T47D (cell line): Measurements from ENCODE around the gene POU1F1.
A peak's percentile ranks its signal among the peaks of the same experiment; 100 is the strongest.
"Not testable (repeated sequence)": the region's sequence is repeated elsewhere in the genome, so short reads cannot be mapped to it uniquely, and the experiment has no call there.

Experiments
- DNase-seq, 2 experiments: peaks; one replicate each; pipeline versions ENCODE4 v3.0.0 to v3.0.0-alpha.2; 2011 to 2012; ENCODE audit warnings: low read depth in 1 of 2, low spot score in 1 of 2
- JUND ChIP-seq: IDR thresholded peaks from 2 replicates; pipeline ENCODE4 v1.6.1; 2012; ENCODE audit warnings: low read depth
- in situ Hi-C: cut with HindIII; loops from 2 replicates; pipeline ENCODE4 v1.10.0; 2016; ENCODE audit warnings: low sequenced_read_pairs, low pct_unique_long_range_greater_than_20kb

POU1F1 gene, protein sequence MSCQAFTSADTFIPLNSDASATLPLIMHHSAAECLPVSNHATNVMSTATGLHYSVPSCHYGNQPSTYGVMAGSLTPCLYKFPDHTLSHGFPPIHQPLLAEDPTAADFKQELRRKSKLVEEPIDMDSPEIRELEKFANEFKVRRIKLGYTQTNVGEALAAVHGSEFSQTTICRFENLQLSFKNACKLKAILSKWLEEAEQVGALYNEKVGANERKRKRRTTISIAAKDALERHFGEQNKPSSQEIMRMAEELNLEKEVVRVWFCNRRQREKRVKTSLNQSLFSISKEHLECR

DNA sequence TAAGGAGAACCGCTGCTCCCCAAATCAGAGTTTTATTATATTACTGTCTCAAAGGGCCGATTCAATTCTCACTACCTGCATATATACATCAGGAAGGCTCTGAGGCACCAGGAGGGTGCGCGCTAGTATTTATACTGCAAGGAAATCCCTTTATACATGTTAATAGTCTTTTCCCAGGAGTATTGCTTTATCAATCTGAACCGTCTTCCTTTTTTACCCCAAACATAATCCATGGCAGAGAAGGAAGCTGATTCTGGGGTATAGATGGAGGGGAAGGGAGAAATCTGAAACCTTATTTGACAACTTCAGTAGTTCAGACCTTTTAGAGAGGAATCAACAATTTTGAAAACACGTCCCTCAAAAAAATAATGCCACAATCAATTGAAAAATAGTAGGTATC is at the start of gene POU1F1:
POU1F1 (minus strand) TSS at position 101 of the 400 bp plus-strand sequence. CDS start 122 bp downstream, outside the sequence.
- no peak for DNase-seq
- no peak for TF ChIP-seq JUND
- in situ Hi-C loops: no loop called here

GRCh38 chr3:87324609-87325008 is 48.2 kb upstream of the POU1F1 start:
- in situ Hi-C loops: no loop called here
- no peak for TF ChIP-seq JUND
- no peak for DNase-seq

DNA sequence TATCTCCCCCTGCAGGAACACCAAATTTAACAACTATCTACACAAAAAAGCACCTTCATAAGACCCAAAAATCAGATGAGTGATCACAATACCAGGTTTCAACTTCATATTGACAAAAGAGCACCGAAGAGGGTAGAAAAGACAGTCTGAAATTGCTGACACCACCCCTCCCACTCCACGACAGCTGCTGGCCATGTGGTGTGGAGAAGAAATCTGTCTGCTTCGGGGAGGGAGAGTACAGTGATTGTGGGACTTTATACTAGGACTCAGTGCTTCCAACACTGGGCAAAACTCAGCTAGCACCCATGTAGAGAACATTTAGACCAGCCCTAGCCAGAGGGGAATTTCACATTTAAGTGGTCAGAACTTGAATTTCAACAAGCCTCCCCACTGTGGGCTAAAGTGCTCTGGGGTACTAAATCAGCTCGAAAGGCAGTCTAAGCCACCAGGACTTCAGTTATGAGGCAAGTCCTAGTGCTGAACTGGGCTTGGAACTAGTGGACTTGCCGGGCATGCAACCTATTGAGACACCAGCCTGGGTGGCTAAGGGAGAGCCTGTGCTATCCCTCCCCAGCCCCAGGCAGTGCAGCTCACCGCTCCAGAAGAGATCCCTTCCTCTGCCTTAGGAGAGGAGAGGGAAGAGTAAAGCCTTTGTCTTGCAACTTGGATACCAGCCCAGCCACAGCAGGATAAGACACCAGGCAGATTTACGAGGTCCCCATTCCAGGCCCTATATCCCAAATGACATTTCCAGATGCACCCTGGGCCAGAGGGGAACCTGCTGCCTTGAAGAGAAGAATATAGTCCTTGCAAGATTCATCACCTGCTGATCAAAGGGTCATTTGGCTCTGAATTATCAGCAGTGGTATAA is 44.6 kb upstream of the POU1F1 start:
- DNase-seq: no peak
- in situ Hi-C loops: no loop called here
- TF ChIP-seq JUND: no peak

DNA sequence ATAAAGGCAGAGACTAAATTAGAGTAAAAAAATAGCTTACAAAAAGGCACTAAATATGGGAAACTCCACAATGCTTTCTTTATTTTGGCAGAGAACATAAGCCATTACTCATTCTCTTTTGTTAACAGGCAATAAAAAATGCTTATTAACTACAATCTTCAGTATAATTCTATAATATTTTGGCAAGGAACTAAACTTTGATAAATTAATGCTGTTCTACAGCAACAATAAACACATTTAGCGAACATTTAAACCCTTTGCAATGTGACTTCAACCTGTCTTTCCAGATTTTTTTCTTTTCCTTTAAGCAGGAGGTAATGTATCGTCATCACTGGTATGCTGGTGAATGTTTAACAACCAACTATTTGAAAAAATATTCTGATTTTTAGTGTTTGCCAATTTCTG is 42.2 kb upstream of the POU1F1 start:
- no peak for DNase-seq
- TF ChIP-seq JUND: no peak
- in situ Hi-C loops: no loop called here

DNA sequence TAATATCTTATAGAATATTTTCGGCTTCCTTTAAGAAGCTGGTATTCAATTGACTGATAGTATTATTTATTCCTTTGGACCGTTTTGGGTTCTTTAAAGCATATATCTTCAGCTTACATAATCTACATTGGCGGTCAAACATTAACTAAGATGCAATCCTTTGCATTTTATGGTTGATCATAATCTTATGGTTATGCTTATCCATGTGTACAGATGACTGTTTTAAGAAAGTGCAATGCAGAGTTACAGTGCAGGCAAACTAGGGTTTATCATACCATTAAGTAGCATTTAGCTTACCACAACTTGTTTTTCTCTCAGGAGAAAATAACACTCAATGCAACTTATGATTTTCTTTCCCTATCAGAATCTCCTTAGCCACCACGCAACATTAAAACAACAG is 41.4 kb upstream of the POU1F1 start:
- TF ChIP-seq JUND: no peak

GRCh38 chr3:87313641-87314040 is 37.3 kb upstream of the POU1F1 start:
- in situ Hi-C loops: no loop called here
- no peak for TF ChIP-seq JUND
- no peak for DNase-seq

More for the DNA sequence above, 41.4 kb upstream of the POU1F1 start:
- DNase-seq: no peak
- in situ Hi-C loops: no loop called here

DNA sequence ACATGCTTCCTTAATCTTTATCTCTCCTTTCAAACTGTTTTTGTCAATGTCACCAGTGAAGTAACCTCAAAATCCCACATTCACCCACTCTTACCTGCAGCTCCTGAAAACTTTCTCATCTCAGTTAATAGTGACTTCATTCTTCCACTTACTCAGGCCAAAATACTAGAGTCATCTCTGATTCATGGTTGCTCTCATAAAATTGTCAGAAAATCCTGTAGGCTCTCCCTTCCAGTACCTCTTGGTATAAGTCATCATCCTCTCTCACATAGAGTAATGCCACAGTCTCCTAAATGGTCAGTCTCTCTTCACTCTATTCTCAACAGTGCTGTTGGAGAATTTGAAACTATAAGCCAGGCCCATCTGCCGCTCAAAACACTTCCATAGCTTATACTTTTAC is 34.9 kb upstream of the POU1F1 start:
- in situ Hi-C loops: no loop called here
- no peak for TF ChIP-seq JUND
- no peak for DNase-seq

DNA sequence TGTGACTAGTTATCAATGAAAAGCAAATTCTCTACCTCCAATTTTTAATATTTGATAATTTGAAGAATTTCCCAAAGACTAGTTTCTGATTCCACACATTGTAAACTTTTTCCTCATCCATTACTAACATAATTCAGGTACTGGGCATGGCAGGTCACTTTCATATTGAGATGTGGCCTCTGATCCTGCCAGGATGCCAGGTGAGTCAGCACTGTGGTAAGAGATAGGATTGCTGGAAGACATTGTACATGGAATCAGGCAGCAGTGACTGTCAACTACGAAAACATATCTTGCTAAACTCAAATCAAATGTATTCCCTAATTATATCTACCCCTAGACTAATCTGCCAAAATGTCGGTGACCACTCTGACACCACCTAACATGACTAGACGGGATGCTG is 33.2 kb upstream of the POU1F1 start:
- in situ Hi-C loops: no loop called here
- TF ChIP-seq JUND: no peak
- DNase-seq: no peak

GRCh38 chr3:87307805-87308204 is 31.4 kb upstream of the POU1F1 start:
- no peak for DNase-seq
- in situ Hi-C loops: no loop called here
- no peak for TF ChIP-seq JUND

DNA sequence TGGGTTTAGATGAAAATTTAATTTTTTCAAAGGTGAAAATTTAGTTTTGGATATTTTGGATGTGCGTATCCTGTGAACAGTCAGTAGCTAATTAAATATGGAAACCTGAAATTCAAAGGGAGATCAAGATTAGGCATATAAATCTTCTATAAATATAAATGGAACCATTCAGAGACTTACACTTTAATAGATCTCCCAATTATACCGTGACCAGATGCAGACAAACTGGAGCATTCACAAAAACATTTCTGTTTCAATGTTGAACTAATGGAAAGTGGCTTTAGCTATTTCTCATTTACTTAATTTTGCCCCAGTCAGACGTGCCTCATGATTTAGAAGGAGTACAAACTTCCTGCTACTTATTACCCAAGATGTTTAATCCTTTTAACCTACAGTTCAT is 29.1 kb upstream of the POU1F1 start:
- DNase-seq: no peak
- no peak for TF ChIP-seq JUND
- in situ Hi-C loops: no loop called here

GRCh38 chr3:87305031-87305430 is 28.6 kb upstream of the POU1F1 start:
- DNase-seq, in situ Hi-C loops: not testable (repeated sequence)

GRCh38 chr3:87298111-87298718 is 21.8 kb upstream of the POU1F1 start:
- DNase-seq: peak; percentile 4 to 60
- in situ Hi-C loops: no loop called here
- no peak for TF ChIP-seq JUND

DNA sequence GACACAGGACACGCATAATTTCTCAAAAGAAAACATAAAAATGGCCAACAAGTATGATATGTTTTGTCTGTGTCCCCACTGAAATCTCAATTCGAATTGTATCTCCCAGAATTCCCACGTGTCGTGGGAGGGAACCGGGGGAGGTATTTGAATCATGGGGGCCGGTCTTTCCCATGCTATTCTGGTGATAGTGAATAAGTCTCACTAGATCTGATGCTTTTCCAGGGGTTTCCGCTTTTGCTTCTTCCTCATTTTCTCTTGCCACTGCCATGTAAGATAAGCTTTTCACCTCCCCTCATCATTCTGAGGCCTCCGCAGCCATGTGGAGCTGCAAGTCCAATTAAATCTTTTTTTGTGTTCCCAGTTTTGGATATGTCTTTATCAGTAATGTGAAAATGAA is 12.1 kb upstream of the POU1F1 start:
- TF ChIP-seq JUND: no peak
- DNase-seq: no peak
- in situ Hi-C loops: no loop called here
